Activated naive CD4-positive, alpha-beta T cell treated with anti-CD3 and anti-CD28 coated beads for 36 hours (primary cell): ENCODE data around the gene PTPRM. TPM values are rescaled to one million over a fixed set of nuclear protein-coding genes. Genes with fewer than 3 reads are reported as not detected.
"Not testable (repeated sequence)": the region's sequence is repeated elsewhere in the genome, so short reads cannot be mapped to it uniquely, and the experiment has no call there.

Source experiments
- CTCF ChIA-PET: fragments of 350-600 bp; sonication (Branson Sonifier 250); formaldehyde crosslinking; loops from one replicate; lab custom pipeline; 2021; ENCODE audit warnings: antibody characterized with exemption; lab: Charles Lee
- DNase-seq: peaks from one replicate; pipeline ENCODE4 v3.0.0-alpha.2; 2020
- H3K27ac Mint-ChIP-seq: one replicate; pipeline ENCODE4 v1.8.0; 2021; ENCODE audit warnings: mild to moderate bottlenecking, mixed read lengths
- H3K27me3 Mint-ChIP-seq: one replicate; pipeline ENCODE4 v1.8.0; 2021; ENCODE audit warnings: low read depth, mixed read lengths
- H3K36me3 Mint-ChIP-seq: one replicate; pipeline ENCODE4 v1.8.0; 2021; ENCODE audit warnings: low read depth, mixed read lengths
- H3K4me1 Mint-ChIP-seq: one replicate; pipeline ENCODE4 v1.8.0; 2021; ENCODE audit warnings: low read depth, mixed read lengths
- H3K4me3 Mint-ChIP-seq: one replicate; pipeline ENCODE4 v1.8.0; 2021; ENCODE audit warnings: mild to moderate bottlenecking, moderate library complexity, mixed read lengths
- H3K9me3 Mint-ChIP-seq: one replicate; pipeline ENCODE4 v1.8.0; 2021; ENCODE audit warnings: mixed read lengths
- intact Hi-C: fragments of 100-400 bp; cut with micrococcal nuclease; formaldehyde crosslinking; loops from one replicate; pipeline ENCODE4 v1.15.1; 2023
- total RNA-seq, 2 experiments: library from RNA; stranded (reverse); gene quantifications; one replicate each; pipeline ENCODE4 v1.2.3, GENCODE V29; 2021

Gene PTPRM
- total RNA-seq, 2 experiments from 2014 or later: 4.3 to 6.1 TPM

GRCh38 chr18:7955175-7955574 lies 388.1 kb downstream of the PTPRM start:
- DNase-seq: no peak
- Mint-ChIP-seq H3K4me3 (no peak overlapping the region), H3K36me3 (no peaks in the 10 kb centered on the region), H3K27me3 (no peaks in the 10 kb centered on the region), H3K4me1 (peaks cover 25% of the 10 kb centered on the region), H3K9me3 (no peaks in the 10 kb centered on the region), H3K27ac (no peak overlapping the region)
- CTCF ChIA-PET: no interaction called here
- intact Hi-C loops: loop anchor here (10.0 kb wide), 2 partner anchors 390 to 660 kb away; partner anchors contain the start of gene PTPRM

GRCh38 chr18:7957297-7957696 lies 390.2 kb downstream of the PTPRM start:
- no peak overlapping the region for H3K27ac Mint-ChIP-seq
- no peak overlapping the region for H3K4me3 Mint-ChIP-seq

DNA sequence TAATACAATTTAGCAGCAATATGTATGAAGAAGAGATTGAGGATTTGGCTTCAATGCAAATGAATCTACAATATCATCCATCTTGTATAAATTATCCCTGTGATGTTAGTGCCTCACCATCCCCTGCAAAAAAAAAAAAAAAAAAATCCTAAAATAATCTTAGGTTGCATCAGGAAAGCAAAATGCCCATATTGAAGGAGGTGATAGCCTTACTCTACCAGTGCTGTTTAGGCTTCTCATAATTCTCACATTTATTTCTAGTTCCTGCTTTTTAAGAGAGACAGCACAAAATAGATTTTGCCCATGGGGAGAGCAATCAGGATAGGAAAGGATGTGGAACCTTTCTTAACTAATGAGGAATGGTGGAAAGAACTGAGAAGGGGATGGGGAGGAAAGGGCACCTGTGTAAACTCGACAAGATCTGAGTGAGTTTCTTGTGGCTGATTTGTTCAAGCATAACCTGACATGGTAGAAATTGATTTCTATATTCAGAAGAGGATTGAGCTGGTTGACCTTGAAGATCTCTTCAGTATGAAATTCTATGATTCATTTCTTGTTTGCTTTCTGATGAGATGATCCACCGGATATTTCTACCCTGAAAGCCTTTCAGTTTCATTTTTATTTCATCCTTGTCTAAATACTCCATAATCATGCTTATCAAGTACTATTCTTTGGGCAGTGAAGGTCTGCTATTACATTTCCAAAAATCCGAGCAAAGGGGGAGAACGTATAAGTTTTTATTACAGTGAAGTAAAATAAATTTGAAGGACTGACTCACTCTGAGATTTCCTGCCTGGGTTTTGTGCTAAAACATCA lies 391.2 kb downstream of the PTPRM start:
- peak overlapping the region; percentile 44 for H3K27ac Mint-ChIP-seq
- no peaks in the 10 kb centered on the region for H3K9me3 Mint-ChIP-seq
- H3K27me3 Mint-ChIP-seq: no peaks in the 10 kb centered on the region
- H3K4me1 Mint-ChIP-seq: peaks cover 19% of the 10 kb centered on the region
- H3K4me3 Mint-ChIP-seq: no peak overlapping the region
- CTCF ChIA-PET: no interaction called here
- intact Hi-C loops: loop anchor here (2.0 to 10.0 kb wide), 4 partner anchors 79 to 657 kb away; partner anchors contain the start of gene PTPRM
- DNase-seq: no peak
- no peaks in the 10 kb centered on the region for H3K36me3 Mint-ChIP-seq

More at GRCh38 chr18:7957297-7957696, 390.2 kb downstream of the PTPRM start:
- Mint-ChIP-seq H3K9me3 (no peaks in the 10 kb centered on the region), H3K36me3 (no peaks in the 10 kb centered on the region), H3K4me1 (peaks cover 22% of the 10 kb centered on the region), H3K27me3 (no peaks in the 10 kb centered on the region)
- CTCF ChIA-PET: no interaction called here
- intact Hi-C loops: loop anchor here (10.0 kb wide), 2 partner anchors 392 to 658 kb away; partner anchors contain the start of gene PTPRM
- DNase-seq: no peak

DNA sequence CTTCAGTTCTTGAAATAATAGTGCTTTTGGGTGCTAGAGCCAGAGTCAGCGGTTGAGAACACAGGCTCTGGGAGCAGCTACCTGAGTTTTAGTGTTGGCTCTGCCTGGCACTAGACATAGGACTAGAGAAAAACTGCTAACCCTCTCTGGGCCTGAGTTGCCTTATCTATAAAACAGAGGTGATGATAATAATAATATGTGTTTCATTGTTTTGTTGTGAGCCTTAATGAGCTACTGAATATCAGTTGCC lies 391.7 kb downstream of the PTPRM start:
- Mint-ChIP-seq H3K4me3 (no peak overlapping the region), H3K36me3 (no peaks in the 10 kb centered on the region), H3K27me3 (no peaks in the 10 kb centered on the region), H3K27ac (no peak overlapping the region), H3K4me1 (peaks cover 14% of the 10 kb centered on the region), H3K9me3 (no peaks in the 10 kb centered on the region)
- intact Hi-C loops: loop anchor here (2.0 to 10.0 kb wide), 4 partner anchors 78 to 656 kb away; partner anchors contain the start of gene PTPRM
- CTCF ChIA-PET: no interaction called here
- DNase-seq: no peak

GRCh38 chr18:7966682-7967081 lies 399.6 kb downstream of the PTPRM start:
- CTCF ChIA-PET, H3K4me1 Mint-ChIP-seq, H3K27ac Mint-ChIP-seq, DNase-seq, intact Hi-C loops, H3K4me3 Mint-ChIP-seq, H3K36me3 Mint-ChIP-seq, H3K27me3 Mint-ChIP-seq, H3K9me3 Mint-ChIP-seq: not testable (repeated sequence)

DNA sequence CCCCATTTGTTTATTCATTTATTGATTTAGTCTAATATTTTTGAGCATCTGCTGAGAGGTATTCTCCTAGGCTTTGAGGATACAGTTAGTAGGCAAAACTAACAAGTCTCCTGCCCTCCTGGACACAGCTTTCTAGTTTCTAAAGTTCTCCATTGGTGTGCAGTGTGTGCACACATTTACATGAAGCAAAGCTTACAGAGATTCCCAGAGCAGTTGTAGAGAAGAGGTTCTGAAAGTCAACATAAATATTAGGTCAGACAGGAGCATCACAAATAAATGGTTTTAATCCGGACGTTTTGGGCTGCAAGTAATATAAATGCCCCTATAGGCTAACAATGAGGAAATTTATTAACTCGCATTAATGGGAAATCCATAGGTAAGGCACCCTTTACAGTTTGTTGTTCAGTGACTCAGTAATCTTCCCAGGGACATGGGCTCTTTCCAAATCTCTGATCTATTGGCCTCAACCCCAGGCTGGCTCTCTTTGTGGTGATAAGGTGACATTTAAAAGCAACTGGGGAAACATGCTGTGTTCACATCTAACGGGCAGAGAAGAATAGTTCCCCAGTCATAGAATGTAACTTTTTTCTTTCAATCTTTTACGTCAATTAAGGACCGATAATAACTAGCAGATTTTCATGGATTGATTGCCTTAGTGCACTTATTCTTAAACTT lies 407.2 kb downstream of the PTPRM start:
- intact Hi-C loops: no loop called here
- no peak overlapping the region for H3K27ac Mint-ChIP-seq
- CTCF ChIA-PET: no interaction called here
- no peaks in the 10 kb centered on the region for H3K9me3 Mint-ChIP-seq
- DNase-seq: no peak
- no peaks in the 10 kb centered on the region for H3K27me3 Mint-ChIP-seq
- no peaks in the 10 kb centered on the region for H3K36me3 Mint-ChIP-seq
- no peaks in the 10 kb centered on the region for H3K4me1 Mint-ChIP-seq
- no peak overlapping the region for H3K4me3 Mint-ChIP-seq

DNA sequence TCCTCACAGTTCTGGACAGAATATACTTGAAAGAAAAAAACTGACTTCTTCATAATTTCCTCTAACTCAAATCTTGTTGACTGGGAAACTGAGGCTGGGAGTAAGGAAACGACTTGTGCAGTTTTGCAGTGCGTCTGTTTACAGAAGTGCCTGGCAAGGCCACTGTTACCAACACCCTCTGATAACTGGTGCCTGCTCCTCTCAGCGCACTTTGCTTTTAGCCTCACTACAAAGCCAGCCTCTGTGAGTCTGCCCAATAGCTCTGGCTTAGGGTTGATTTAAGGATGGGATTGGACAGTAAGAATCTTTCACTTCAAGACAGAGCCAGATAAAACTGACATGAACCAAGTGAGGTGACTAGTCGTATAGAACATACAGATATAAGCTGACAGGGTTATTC lies 410.8 kb downstream of the PTPRM start:
- no peak overlapping the region for H3K27ac Mint-ChIP-seq
- DNase-seq: no peak
- H3K4me3 Mint-ChIP-seq: no peak overlapping the region
- intact Hi-C loops: no loop called here
- H3K27me3 Mint-ChIP-seq: no peaks in the 10 kb centered on the region
- CTCF ChIA-PET: interaction anchor here (0.7 kb wide), 1 partner anchor 19 kb away, joined by 3 read pairs; no protein-coding TSS in a partner anchor
- no peaks in the 10 kb centered on the region for H3K36me3 Mint-ChIP-seq
- H3K4me1 Mint-ChIP-seq: no peaks in the 10 kb centered on the region
- no peaks in the 10 kb centered on the region for H3K9me3 Mint-ChIP-seq

DNA sequence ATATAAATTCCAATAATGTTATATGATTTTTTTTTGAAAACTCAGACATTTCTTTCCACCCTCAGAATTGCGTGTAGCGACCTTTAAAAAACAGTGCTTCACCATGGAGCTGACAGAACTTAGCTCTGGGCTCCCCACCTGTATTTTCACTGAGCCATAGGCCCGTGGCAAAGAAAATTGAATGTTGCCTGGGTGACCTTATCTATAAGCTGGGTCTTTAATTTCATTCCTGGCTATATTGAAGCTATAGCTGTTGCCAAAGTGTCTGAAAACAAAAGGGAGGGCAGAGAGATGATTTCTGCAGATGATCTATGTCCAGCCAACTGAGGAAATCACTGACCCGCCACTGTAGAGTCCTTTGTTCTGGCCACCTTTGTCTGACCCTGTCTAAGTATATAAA lies 411.7 kb downstream of the PTPRM start:
- Mint-ChIP-seq H3K4me1 (no peaks in the 10 kb centered on the region), H3K27ac (no peak overlapping the region), H3K4me3 (no peak overlapping the region), H3K9me3 (no peaks in the 10 kb centered on the region), H3K27me3 (no peaks in the 10 kb centered on the region), H3K36me3 (no peaks in the 10 kb centered on the region)
- DNase-seq: no peak
- CTCF ChIA-PET: interaction anchor here (0.7 kb wide), 1 partner anchor 19 kb away, joined by 3 read pairs; no protein-coding TSS in a partner anchor
- intact Hi-C loops: no loop called here

- intact Hi-C loops: no loop called here
- H3K36me3 Mint-ChIP-seq: no peaks in the 10 kb centered on the region
- CTCF ChIA-PET: no interaction called here
- H3K27ac Mint-ChIP-seq: no peak overlapping the region
- H3K9me3 Mint-ChIP-seq: no peaks in the 10 kb centered on the region
- H3K4me1 Mint-ChIP-seq: no peaks in the 10 kb centered on the region
- no peak overlapping the region for H3K4me3 Mint-ChIP-seq
- DNase-seq: no peak
- H3K27me3 Mint-ChIP-seq: no peaks in the 10 kb centered on the region
Measured at GRCh38 chr18:7979714-7980113, 412.6 kb downstream of the PTPRM start.

DNA sequence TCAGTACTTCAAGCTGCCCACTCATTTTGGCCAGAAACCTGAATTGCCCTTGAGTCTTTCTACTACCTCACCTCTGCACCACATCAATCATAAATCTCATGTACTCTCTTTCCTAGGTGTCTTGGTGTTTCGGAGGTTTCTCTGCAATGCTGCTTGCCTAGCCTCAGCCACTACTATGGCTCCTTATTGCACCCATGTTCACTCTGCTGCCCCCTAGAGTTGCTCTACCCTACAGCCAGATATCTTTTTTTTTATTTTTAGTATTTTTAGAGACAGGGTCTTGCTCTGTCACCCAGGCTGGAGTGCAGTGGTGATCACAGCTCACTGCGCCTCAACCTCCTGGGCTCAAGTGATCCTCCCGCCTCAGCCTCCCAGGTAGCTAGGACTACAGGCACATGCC lies 413.0 kb downstream of the PTPRM start:
- H3K9me3 Mint-ChIP-seq: no peaks in the 10 kb centered on the region
- CTCF ChIA-PET: no interaction called here
- H3K4me1 Mint-ChIP-seq: no peaks in the 10 kb centered on the region
- H3K36me3 Mint-ChIP-seq: no peaks in the 10 kb centered on the region
- H3K27ac Mint-ChIP-seq: no peak overlapping the region
- no peak overlapping the region for H3K4me3 Mint-ChIP-seq
- intact Hi-C loops: no loop called here
- H3K27me3 Mint-ChIP-seq: no peaks in the 10 kb centered on the region
- no peak for DNase-seq

- H3K27ac Mint-ChIP-seq: no peak overlapping the region
- H3K27me3 Mint-ChIP-seq: no peaks in the 10 kb centered on the region
- intact Hi-C loops: no loop called here
- no peak overlapping the region for H3K4me3 Mint-ChIP-seq
- DNase-seq: no peak
- no peaks in the 10 kb centered on the region for H3K4me1 Mint-ChIP-seq
- CTCF ChIA-PET: no interaction called here
- no peaks in the 10 kb centered on the region for H3K36me3 Mint-ChIP-seq
- H3K9me3 Mint-ChIP-seq: no peaks in the 10 kb centered on the region
Measured at GRCh38 chr18:7980656-7981055, 413.5 kb downstream of the PTPRM start.

DNA sequence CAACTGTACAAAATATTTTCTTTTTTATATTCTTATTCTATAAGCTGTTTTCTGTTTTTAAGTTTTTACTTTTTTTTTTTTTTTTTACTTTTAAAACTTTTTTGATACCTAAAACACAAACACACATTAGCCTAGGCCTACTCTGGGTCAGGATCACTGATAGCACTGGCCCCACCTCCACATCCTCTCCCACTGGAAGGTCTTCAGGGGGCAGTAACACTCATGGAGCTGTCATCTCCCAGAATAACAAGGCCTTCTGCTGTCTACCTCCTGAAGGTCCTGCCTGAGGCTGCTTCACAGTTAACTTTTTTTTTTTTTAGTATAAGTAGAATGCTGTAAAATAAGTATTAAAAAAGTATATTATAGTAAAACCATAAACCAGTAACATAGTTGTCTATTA lies 415.1 kb downstream of the PTPRM start:
- no peak for DNase-seq
- Mint-ChIP-seq H3K27ac (no peak overlapping the region), H3K27me3 (no peaks in the 10 kb centered on the region), H3K36me3 (no peaks in the 10 kb centered on the region), H3K4me1 (no peaks in the 10 kb centered on the region), H3K9me3 (no peaks in the 10 kb centered on the region), H3K4me3 (no peak overlapping the region)
- intact Hi-C loops: no loop called here
- CTCF ChIA-PET: interaction anchor here (0.6 kb wide), 1 partner anchor 36 kb away, joined by 3 read pairs; no protein-coding TSS in a partner anchor
